ENCODE data around the gene NPR3.

DNA sequence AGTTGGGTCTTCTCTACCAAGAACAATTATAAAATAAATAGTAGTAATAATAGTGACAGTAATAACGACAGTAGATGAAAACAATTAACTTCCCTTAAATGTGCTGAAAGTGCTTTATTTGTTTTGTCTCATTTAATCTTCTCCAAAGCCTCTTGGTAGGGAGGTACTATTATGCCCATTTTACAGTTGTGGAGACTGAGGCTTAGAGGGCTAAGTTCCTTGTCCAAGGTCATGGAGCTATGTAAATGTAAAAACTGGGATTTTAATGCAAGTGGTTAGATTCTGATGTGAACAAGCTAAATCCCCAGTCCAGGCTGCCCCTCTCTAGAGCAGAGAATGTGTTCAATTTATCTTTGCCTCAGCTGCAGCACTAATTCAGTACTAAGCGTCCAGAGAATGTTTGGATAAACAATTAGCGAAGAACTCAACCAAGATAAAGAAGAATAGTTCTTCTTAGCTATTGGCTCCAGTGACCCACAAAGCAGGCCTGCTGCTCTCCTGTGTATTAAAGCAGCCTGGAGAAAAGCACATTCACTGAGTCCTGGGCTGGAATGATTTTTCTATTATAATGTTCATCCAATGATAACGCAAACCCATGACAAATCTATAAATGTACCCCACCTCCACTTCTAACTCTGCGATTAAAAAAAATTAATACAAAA lies 68.8 kb downstream of the NPR3 start:
- TF ChIP-seq, protein P1, sequence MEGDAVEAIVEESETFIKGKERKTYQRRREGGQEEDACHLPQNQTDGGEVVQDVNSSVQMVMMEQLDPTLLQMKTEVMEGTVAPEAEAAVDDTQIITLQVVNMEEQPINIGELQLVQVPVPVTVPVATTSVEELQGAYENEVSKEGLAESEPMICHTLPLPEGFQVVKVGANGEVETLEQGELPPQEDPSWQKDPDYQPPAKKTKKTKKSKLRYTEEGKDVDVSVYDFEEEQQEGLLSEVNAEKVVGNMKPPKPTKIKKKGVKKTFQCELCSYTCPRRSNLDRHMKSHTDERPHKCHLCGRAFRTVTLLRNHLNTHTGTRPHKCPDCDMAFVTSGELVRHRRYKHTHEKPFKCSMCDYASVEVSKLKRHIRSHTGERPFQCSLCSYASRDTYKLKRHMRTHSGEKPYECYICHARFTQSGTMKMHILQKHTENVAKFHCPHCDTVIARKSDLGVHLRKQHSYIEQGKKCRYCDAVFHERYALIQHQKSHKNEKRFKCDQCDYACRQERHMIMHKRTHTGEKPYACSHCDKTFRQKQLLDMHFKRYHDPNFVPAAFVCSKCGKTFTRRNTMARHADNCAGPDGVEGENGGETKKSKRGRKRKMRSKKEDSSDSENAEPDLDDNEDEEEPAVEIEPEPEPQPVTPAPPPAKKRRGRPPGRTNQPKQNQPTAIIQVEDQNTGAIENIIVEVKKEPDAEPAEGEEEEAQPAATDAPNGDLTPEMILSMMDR (IDR thresholded peaks at IDR 0.05; ENCODE audit: insufficient read depth, low read depth, low read length), result no peak
- no peak for TF ChIP-seq EZH2 (IDR thresholded peaks at IDR 0.05; ENCODE audit: insufficient read depth, low read length)

Measured in astrocyte (in vitro differentiated cells and primary cell).